GM12874 (cell line): Measurements from ENCODE around the gene TRPC4.

Experiments used
- TF ChIP-seq, protein P1 (sequence below): IDR thresholded peaks from 2 replicates; pipeline ENCODE4 v1.5.1; 2011; ENCODE audit warnings: low read depth, mild to moderate bottlenecking, control low read depth, low read length, moderate library complexity; ENCODE audit not compliant: insufficient read depth

TRPC4 gene

DNA sequence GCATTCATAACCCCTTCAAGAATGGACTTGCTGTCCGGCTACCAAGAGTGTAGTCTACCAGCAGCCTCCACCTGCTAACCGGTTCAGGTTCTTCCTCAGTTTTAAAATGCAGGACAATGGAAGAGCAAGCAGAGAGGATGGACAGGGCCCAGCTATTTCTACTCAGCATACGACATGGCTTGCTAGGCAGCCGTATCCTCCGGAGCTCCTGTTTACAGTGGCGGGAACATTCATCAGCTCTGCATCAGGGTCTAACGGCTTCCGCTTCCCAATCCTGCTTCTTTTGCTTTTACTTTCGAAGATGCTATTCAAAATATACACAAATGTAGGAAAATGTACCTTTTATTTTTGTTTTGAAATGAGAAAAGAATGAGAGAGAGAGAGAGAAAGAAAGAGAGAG is 118.5 kb downstream of the TRPC4 start:
- TF ChIP-seq, protein P1, sequence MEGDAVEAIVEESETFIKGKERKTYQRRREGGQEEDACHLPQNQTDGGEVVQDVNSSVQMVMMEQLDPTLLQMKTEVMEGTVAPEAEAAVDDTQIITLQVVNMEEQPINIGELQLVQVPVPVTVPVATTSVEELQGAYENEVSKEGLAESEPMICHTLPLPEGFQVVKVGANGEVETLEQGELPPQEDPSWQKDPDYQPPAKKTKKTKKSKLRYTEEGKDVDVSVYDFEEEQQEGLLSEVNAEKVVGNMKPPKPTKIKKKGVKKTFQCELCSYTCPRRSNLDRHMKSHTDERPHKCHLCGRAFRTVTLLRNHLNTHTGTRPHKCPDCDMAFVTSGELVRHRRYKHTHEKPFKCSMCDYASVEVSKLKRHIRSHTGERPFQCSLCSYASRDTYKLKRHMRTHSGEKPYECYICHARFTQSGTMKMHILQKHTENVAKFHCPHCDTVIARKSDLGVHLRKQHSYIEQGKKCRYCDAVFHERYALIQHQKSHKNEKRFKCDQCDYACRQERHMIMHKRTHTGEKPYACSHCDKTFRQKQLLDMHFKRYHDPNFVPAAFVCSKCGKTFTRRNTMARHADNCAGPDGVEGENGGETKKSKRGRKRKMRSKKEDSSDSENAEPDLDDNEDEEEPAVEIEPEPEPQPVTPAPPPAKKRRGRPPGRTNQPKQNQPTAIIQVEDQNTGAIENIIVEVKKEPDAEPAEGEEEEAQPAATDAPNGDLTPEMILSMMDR: no peak

DNA sequence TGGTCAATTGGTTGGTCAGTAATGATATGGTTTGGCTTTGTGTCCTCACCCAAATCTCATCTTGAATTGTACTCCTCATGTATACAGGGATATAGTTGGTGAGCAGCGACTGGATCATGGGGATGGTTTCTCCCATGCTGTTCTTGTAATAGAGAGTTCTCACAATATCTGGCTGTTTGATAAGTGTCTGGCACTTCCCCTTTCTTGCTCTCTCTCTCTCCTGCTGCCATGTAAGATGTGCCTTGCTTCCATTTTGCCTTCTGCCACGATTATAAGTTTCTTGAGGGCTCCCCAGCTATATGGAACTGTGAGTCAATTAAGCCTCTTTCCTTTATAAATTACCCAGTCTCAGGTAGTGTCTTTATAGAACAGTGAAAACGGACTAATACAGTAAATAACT is 120.7 kb downstream of the TRPC4 start:
- TF ChIP-seq, protein P1: no peak

DNA sequence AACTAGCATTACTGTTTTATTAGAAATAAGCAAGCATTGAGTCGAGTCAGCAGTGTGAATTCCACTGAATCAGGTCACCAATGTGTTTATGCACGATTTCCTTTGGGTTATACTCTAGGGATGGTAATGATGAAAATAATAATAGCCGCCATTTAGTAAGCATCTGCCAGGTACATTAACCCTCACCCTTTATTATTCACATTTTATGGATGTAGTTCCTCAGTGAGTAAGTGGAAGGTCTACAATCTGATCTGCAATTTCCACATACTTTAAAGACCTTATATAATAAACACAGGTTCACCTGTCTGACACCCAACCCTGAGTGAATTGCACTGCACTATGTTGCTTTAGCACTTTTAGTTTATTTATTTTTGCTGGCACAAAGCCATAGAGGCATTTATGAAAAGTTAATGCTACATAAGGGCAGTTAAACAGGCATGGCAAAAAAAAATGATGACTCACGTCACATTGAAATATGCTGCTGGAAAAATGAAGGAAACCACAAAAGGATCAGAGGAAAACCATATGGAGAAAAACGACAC is 122.4 kb downstream of the TRPC4 start:
- TF ChIP-seq, protein P1: no peak

DNA sequence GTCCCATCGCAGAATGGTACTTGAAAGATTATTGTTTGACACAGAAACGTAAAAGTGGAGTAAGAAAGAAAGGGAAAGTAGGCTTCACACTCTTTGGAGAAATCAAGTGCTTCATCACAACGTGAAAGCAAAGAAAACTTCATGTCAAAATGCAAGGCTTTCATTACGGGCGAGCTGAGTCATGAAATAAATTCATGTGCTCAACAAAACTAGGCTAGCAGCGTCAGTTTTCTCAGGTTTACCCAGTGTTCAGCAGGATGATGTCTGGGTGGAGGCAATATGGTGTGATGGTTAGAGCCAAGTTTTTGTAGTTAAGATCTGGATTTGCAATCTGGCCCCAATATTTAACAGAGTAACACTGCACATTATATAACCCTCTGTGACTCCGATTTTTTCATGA is 128.0 kb downstream of the TRPC4 start:
- TF ChIP-seq, protein P1: no peak

DNA sequence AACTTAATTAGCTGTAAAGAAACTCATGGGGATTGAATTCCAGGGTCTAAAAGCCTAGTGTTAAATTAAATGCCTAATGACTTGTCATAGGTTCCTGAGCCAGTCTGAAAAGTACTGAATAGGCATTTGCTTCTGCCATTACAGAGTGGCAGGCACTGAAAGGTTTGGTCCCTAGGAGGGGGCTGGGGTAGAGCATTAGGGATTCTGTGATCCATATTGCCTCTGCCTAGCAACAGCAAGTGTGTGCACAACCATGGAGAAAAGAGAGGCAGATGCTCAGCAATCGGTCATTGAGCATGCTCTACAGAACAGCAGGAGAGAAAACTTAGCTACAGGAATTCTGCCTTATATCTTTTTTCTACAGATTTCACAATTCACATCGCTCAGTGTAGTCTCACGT is 133.5 kb downstream of the TRPC4 start:
- TF ChIP-seq, protein P1: no peak

DNA sequence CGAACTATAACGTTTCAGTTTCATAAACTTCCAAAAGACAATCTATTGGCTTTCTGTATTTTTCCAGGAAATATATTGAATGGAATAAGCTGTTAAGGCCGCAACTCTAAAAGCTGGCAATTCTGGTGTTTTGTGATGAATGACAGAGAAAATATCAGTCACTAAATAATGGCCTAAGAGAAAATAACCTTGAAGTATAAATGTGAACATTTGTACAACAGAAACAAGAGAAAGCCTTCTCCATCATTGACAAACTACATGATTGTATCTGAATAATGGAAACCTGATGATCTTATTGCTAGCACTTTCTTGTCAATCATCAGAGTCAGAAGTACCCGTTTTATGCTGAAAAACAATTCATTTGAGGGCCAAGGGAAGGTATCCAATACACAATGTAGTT is 134.3 kb downstream of the TRPC4 start:
- TF ChIP-seq, protein P1: no peak

DNA sequence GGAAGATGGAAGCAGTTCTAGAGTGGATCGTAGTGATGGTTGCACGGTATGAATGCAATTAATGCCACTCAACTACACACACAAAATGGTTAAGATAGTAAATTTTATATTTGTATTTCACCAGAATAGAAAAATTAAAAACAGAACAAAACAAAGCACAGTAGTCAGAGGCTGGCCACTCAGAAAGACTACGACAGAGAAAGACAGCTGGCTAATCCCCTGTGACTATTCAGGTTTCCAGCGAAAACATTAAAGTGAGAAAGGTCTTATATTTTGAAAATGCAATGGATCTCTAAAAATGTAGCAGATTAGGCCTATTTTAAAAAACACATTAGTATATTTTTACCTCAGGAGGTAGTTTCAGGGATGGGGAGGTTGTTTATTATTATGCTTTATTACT is 139.7 kb downstream of the TRPC4 start:
- TF ChIP-seq, protein P1: no peak
